ENCODE results near the gene FAM216A. TPM values are rescaled to one million over a fixed set of nuclear protein-coding genes. Genes with fewer than 3 reads are reported as not detected.
A peak's percentile ranks its signal among the peaks of the same experiment; 100 is the strongest.

FAM216A gene
- total and polyA plus RNA-seq, 9 of the 15 experiments (the other 6 are each of a cell fraction or from before 2014, with no cell fraction given), result 17.2 to 96.9 (median 48.5) TPM

DNA sequence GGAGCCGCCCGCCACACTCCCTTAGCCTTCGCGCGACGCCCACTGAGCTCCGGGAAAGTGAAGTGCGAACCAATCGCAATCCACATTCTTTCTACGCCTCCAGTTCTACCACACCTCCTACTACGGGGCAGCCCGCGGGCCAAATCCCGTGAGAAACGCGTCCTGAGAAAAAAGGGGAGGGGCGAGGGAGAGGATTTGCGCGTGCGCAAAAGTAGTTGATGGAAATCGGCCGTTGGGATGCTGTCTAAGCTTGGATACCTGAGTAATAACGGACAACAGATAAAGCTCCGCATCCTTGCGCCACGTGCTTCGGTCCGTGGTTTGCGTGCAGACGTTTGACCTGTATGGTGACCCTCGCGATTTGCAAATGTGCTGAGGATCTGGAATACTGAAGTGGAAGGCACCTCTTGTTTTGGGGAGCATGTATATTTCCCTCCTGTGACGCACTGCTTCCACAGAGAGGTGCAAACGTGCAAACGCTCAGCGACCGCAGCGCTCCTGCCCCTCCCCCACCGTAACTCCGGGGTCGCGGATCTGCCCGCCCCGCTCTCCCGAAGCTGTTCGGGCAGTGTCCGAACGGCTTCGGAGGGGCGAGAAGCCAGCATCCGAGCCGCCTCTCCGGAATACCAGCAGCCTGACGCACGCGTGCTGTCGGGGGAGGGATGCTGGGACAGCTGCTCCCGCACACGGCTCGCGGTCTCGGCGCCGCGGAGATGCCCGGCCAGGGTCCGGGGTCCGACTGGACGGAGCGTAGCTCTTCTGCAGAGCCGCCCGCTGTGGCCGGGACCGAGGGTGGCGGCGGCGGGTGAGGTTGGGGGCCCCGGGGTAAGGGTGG lies at the start of gene FAM216A, which contains the start of gene GPN3 (continued):
- TF ChIP-seq MBD1 (CRISPR knock-in tag; IDR thresholded peaks at IDR 0.05) (no peak), SAFB2 (IDR thresholded peaks at IDR 0.05; ENCODE audit: borderline replicate concordance, low read depth, low read length, severe bottlenecking) (no peak), THAP7 (CRISPR knock-in tag; IDR thresholded peaks at IDR 0.05) (0 out of 2 replicates have a peak, but pooled peaks have one; percentile 26), MYBL2 (IDR thresholded peaks at IDR 0.05; ENCODE audit: low read depth) (peak; percentile 90), MYBL2 (CRISPR knock-in tag; IDR thresholded peaks at IDR 0.05; ENCODE audit: borderline replicate concordance) (no peak), TGIF2 (CRISPR knock-in tag; IDR thresholded peaks at IDR 0.05) (no peak; the same call in 1 of the 2 replicates), PRPF4 (IDR thresholded peaks at IDR 0.05; ENCODE audit: insufficient read depth, low read depth, low read length, poor library complexity, severe bottlenecking) (no peak), HDAC2 (IDR thresholded peaks at IDR 0.05) (peak; percentile 87), ZBTB7A (IDR thresholded peaks at IDR 0.05; ENCODE audit: borderline replicate concordance, control insufficient read depth, low read depth, low read length) (peak; percentile 25; the same call in 1 of the 2 replicates), EWSR1 (IDR thresholded peaks at IDR 0.05; ENCODE audit: borderline replicate concordance, low read depth, partially characterized antibody) (no peak), KHSRP (IDR thresholded peaks at IDR 0.05) (no peak)
- TF ChIP-seq, protein P1, sequence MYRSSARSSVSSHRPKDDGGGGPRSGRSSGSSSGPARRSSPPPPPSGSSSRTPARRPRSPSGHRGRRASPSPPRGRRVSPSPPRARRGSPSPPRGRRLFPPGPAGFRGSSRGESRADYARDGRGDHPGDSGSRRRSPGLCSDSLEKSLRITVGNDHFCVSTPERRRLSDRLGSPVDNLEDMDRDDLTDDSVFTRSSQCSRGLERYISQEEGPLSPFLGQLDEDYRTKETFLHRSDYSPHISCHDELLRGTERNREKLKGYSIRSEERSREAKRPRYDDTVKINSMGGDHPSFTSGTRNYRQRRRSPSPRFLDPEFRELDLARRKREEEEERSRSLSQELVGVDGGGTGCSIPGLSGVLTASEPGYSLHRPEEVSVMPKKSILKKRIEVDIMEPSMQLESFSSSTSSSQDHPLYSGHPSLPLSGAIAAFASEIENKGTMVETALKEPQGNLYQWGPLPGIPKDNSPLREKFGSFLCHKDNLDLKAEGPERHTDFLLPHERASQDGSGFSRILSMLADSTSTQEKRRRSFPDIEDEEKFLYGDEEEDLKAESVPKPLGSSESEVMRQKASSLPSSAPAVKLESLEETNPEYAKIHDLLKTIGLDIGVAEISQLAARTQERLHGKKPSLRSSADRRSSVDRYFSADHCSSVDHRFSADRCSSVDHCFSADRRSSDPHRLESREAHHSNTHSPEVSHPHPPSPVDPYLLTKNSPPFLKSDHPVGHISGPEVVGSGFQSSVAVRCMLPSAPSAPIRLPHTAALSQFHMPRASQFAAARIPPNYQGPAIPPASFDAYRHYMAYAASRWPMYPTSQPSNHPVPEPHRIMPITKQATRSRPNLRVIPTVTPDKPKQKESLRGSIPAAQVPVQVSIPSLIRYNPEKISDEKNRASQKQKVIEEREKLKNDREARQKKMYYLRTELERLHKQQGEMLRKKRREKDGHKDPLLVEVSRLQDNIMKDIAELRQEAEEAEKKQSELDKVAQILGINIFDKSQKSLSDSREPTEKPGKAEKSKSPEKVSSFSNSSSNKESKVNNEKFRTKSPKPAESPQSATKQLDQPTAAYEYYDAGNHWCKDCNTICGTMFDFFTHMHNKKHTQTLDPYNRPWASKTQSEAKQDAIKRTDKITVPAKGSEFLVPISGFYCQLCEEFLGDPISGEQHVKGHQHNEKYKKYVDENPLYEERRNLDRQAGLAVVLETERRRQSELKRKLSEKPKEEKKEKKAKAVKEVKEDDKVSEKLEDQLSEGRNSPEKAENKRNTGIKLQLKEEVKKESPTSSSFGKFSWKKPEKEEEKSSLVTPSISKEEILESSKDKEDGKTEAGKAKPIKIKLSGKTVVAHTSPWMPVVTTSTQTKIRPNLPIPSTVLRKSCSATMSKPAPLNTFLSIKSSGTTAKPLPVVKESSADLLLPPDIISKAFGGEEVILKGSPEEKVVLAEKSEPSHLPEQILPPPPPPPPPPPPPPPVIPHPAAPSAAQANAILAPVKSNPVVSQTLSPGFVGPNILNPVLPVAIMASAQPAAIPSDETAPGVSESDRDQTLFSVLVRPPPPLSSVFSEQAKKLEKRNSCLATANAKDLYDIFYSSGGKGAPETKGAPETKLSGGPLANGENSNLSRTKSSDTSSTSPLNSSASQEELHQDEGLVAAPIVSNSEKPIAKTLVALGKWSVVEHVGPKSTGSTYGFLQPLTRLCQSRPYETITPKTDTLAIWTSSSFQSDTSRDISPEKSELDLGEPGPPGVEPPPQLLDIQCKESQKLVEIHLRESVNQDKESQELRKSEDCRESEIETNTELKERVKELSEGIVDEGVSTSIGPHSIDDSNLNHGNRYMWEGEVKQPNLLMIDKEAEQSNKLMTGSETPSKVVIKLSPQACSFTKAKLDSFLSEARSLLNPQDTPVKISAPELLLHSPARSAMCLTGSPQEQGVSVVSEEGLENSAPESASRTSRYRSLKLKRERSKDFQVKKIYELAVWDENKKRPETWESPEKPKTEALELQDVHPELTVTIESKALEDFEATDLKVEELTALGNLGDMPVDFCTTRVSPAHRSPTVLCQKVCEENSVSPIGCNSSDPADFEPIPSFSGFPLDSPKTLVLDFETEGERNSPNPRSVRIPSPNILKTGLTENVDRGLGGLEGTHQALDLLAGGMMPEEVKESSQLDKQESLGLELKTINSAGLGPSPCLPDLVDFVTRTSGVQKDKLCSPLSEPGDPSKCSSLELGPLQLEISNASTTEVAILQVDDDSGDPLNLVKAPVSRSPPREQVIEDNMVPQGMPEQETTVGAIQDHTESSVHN (IDR thresholded peaks at IDR 0.05; ENCODE audit: borderline replicate concordance in 1 of 2, low read depth in 1 of 2), result no peak

Data from K562 (cell line).